ENCODE measurements around the gene GTPBP1.

GTPBP1 gene

GRCh38 chr22:38734421-38735100 is 28.8 kb downstream of the GTPBP1 start:
- TF ChIP-seq CTCF (IDR thresholded peaks at IDR 0.05; ENCODE audit: borderline replicate concordance, insufficient read depth, low read depth, low read length), result no peak
- H3K4me3 ChIP-seq (ENCODE audit: low read depth, low read length), result no peak overlapping the region

GRCh38 chr22:38735126-38735464 is 29.4 kb downstream of the GTPBP1 start:
- no peak overlapping the region for H3K4me3 ChIP-seq (ENCODE audit: low read depth, low read length)
- no peak for TF ChIP-seq CTCF (IDR thresholded peaks at IDR 0.05; ENCODE audit: borderline replicate concordance, insufficient read depth, low read depth, low read length)

- no peak overlapping the region for H3K4me3 ChIP-seq (ENCODE audit: low read depth, low read length)
- TF ChIP-seq CTCF (IDR thresholded peaks at IDR 0.05; ENCODE audit: borderline replicate concordance, insufficient read depth, low read depth, low read length), result no peak
These were observed 29.9 kb downstream of the GTPBP1 start for GRCh38 chr22:38735465-38736256.

GRCh38 chr22:38736257-38736570 is 30.5 kb downstream of the GTPBP1 start:
- H3K4me3 ChIP-seq (ENCODE audit: low read depth, low read length), result no peak overlapping the region
- TF ChIP-seq CTCF (IDR thresholded peaks at IDR 0.05; ENCODE audit: borderline replicate concordance, insufficient read depth, low read depth, low read length), result no peak

GRCh38 chr22:38737302-38738060 is 31.7 kb downstream of the GTPBP1 start:
- TF ChIP-seq CTCF (IDR thresholded peaks at IDR 0.05; ENCODE audit: borderline replicate concordance, insufficient read depth, low read depth, low read length), result no peak
- H3K4me3 ChIP-seq (ENCODE audit: low read depth, low read length), result no peak overlapping the region

GRCh38 chr22:38738475-38739070 is 32.8 kb downstream of the GTPBP1 start:
- TF ChIP-seq CTCF (IDR thresholded peaks at IDR 0.05; ENCODE audit: borderline replicate concordance, insufficient read depth, low read depth, low read length), result no peak
- H3K4me3 ChIP-seq (ENCODE audit: low read depth, low read length), result no peak overlapping the region
